ENCODE data around the gene NR2F6. TPM values are rescaled to one million over a fixed set of nuclear protein-coding genes. Genes with fewer than 3 reads are reported as not detected.
"Not testable (repeated sequence)": the region's sequence is repeated elsewhere in the genome, so short reads cannot be mapped to it uniquely, and the experiment has no call there.

NR2F6 gene
- polyA plus RNA-seq, 12 donors: 15.7 to 58.5 (median 21.3) TPM; not detected in 1

DNA sequence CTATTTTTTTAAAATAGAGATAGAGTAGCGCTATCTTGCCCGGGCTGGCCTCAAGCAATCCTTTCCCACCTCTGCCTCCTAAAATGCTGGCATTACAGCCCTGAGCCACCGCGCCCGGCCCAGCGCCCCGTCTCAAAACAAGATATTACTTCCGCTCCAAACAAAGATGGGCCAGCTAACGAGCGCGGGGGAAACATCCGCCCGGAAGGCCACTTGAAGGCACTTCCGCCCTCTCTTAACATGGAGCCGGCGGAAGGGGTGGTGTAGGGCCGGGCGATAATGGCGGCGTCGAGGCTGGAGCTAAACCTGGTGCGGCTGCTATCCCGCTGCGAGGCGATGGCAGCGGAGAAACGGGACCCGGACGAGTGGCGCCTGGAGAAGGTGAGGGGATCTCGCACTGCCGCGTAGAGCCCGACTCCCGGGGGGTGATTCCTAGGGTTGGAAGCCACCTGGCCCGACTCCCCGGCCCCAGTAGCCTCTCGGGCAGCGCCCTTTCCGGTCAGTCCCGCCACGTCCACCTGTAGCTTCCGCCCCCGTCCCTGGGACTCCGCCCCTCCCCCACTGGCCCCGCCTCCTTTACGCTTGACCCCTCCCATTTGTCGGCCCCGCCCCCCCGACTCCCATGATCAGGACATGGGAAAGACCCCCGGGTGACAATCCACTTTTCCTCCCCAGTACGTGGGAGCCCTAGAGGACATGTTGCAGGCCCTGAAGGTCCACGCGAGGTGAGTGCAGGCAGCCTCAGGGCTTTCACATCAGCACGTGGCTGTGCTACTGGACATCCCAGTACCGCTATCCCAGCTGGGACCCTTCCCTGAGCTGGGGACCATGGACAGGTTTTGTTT is 30.4 kb downstream of the NR2F6 start, which contains the start of gene USE1:
Gene USE1 (plus strand): TSS at position 231 of the 845 bp plus-strand sequence. CDS start 49 bp downstream, at position 280.
- peak; percentile 94 for DNase-seq

DNA sequence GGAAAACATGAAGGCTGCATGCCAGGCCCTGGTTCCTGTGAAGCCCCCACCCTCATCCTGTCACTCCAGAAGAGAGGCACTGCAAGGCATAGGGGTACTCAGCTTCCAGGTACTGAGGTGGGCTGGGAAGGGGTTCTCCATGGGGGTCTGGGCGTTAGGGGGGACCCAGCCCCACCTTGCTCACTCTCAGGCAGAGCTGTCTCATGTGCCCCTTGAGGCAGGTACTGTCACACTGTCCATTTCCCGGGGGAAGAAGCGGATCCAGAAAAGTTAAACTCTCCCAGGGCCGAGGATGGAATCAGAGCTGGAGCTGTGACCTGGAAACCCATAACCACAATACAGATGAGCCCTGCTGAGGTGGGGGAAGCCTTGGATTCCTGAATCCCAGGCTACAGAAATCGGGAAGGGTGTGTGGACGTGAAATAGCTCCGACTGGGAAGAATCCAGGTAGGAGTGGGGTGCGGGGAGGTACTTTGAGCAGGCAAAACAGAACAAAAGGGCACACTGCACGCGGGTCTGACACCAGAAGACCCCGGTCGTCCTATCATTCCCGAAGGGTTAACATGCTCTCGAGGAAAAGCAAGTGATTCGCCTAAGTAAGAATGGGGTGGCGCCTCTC is 31.1 kb downstream of the NR2F6 start:
- no peak for DNase-seq

- no peak for DNase-seq
Observed at GRCh38 chr19:17213334-17213733, 32.4 kb downstream of the NR2F6 start.

GRCh38 chr19:17211547-17212446 is 33.9 kb downstream of the NR2F6 start:
- no peak for DNase-seq

GRCh38 chr19:17210296-17210695 is 35.4 kb downstream of the NR2F6 start:
- no peak for DNase-seq

- DNase-seq: no peak
Observed at GRCh38 chr19:17209126-17210036, 36.3 kb downstream of the NR2F6 start.

GRCh38 chr19:17206736-17207581 is 38.8 kb downstream of the NR2F6 start:
- DNase-seq: no peak

DNA sequence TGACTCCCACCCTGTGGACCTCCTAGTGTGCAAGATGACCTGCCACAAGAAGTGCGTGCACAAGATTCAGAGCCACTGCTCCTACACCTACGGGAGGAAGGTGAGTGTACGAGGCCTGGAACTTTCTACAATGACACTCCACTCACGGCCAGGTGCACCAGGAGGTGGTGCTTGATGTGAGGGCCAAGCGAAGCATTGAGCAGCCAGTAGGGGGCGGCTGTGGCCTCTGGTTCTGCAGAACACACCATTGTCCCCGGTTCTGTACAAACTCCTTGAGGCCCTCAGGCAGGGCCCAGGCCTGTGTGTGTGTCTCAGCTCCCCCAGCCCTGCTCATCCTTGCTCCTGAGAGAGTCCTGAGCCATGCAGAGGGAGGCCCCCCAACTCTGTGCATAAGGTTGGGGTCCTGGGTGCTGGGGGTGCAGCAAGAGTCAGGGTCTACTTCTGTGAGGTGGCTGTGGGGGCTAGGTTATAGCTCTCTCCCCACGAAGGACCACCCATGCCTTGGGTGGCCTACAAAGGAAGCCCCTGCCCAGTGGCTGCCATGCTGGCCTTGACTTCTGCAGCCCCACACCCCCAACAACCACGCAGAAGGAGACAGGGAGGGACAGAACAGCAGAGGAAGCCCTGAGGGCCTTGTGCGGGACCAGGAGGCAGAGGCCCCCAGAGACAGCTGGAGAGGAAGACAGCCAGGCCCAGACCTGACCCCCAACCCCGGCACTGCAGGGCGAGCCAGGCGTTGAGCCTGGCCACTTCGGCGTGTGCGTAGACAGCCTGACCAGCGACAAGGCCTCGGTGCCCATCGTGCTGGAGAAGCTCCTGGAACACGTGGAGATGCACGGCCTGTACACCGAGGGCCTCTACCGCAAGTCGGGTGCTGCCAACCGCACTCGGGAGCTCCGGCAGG is 40.2 kb downstream of the NR2F6 start:
- DNase-seq: peak; percentile 31

GRCh38 chr19:17202713-17203112 is 43.0 kb downstream of the NR2F6 start:
- DNase-seq: no peak

DNA sequence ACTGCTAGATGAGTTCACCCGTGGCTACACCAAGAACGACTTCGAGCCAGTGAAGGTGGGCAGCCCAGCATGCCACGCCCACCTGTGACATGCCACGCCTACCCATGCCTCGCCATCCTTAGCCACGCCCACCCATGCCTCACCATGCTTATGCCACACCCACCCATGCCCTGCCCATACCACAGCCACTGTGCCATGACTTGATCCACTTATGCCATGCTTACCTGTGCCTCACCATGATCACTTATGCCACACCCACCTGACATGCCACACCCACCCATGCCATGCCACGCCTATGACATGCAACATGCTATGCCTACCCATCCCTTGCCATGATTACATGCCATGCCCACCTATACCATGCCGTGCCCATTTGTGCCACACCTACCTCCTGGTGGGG is 43.5 kb downstream of the NR2F6 start:
- DNase-seq: no peak

DNA sequence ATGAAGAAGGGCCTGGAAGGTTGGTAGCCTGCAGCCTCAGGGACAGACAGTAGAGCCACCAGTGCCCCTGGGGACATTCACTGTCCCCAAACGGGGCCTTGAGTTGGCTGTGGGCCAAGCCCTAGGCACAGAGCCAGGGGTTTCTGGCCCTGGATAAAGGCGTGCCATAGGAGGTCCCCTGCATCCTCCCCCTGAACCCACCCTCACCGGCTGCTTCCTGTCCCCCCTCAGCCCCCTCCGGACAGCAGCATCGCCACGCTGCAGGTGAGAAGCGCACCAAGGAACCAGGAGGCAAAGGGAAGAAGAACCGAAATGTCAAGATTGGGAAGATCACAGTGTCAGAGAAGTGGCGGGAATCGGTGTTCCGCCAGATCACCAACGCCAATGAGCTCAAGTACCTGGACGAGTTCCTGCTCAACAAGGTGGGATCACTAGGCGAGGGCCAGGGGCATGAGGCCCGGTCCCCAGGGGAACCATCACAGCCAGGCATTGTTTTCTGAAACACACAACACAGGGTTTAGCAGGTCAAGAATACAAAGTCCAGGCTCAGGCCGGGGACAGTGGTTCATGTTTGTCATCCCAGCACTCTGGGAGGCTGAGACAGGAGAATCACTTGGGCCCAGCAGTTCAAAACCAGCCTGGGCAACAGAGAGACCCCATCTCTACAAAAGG is 45.2 kb downstream of the NR2F6 start:
- DNase-seq: no peak

- no peak for DNase-seq
Observed at GRCh38 chr19:17197666-17198065, 48.1 kb downstream of the NR2F6 start.

- no peak for DNase-seq
Observed at GRCh38 chr19:17196610-17197009, 49.1 kb downstream of the NR2F6 start.

DNA sequence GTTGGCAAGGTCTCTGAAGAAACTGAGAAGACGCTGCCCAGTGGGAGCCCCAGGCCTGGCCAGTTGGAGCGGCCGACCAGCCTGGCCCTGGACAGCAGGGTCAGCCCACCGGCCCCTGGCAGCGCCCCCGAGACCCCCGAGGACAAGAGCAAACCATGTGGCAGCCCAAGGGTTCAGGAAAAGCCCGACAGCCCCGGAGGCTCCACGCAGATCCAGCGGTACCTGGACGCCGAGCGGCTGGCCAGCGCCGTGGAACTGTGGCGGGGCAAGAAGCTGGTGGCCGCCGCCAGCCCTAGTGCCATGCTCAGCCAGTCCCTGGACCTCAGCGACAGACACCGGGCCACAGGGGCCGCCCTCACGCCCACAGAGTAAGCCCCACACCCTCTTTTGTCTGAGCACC is 50.6 kb downstream of the NR2F6 start:
- DNase-seq: no peak

DNA sequence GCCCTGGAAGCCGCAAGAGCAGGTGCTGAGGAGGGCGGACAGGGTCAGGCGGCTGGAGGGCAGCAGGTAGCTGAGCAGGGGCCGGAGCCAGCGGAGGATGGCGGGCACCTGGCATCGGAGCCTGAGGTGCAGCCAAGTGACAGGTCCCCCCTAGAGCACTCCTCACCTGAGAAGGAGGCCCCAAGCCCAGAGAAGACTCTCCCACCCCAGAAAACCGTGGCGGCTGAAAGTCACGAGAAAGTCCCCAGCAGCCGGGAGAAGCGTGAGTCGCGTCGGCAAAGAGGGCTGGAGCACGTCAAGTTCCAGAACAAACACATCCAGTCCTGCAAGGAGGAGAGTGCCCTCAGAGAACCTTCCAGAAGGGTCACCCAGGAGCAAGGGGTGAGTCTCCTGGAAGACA is 51.1 kb downstream of the NR2F6 start:
- no peak for DNase-seq

GRCh38 chr19:17192751-17193150 is 53.0 kb downstream of the NR2F6 start:
- DNase-seq: no peak

- not testable (repeated sequence) for DNase-seq
Observed at GRCh38 chr19:17191736-17192135, 54.0 kb downstream of the NR2F6 start.

- no peak for DNase-seq
Observed at GRCh38 chr19:17185590-17185989, 60.1 kb downstream of the NR2F6 start.

Data from muscle of arm (tissue), 12 donors.